A549 treated with ZK216348 at 1 μM for 4 hours (cell line): ENCODE results near the gene TMEM164. TPM values are rescaled to one million over a fixed set of nuclear protein-coding genes. Genes with fewer than 3 reads are reported as not detected.

Source experiments
- total RNA-seq: library from RNA; stranded (reverse); fragments of 200-300 nt; extraction: Qiagen RNA extraction; gene quantifications from 5 replicates; pipeline ENCODE4 v1.2.3, GENCODE V29; 2022; ENCODE audit warnings: low read depth

Gene TMEM164
- 53.0 to 81.5 TPM (median 70.0 TPM) in 5 replicates for total RNA-seq

GRCh38 chrX:110002300-110003166 lies at the start of gene TMEM164:
TMEM164 (plus strand) TSS chrX:110003114; CDS start chrX:110003775, 661 bp downstream.

